ENCODE results near the gene REXO1. TPM values are rescaled to one million over a fixed set of nuclear protein-coding genes. Genes with fewer than 3 reads are reported as not detected.

REXO1 gene
- total RNA-seq, 1 experiment from 2014 or later = 52.2 TPM

- no TSS peak for BruUV-seq (replicated peaks)
- peak overlapping the region; percentile 62; the same call in 1 of the 2 replicates for H3K27ac ChIP-seq (ENCODE audit: low read depth, low read length)
- H3K36me3 ChIP-seq (ENCODE audit: control insufficient read depth in 1 of 2, insufficient read depth in 2 of 2, low read length in 2 of 2) = peaks cover 0 to 6% of the 10 kb centered on the region in 2 experiments; a peak in 1 of 4 replicates
- ATAC-seq (no peak), DNase-seq (ENCODE audit: low read depth, low spot score) (no peak)
- POLR2A ChIA-PET = no interaction called here
- CTCF ChIA-PET = no interaction called here
- H3K4me3 ChIP-seq (replicated peaks in 1 of 2; ENCODE audit: low read depth in 1 of 2, low read length in 2 of 2) = no peak overlapping the region
- no peaks in the 10 kb centered on the region for H3K9me2 ChIP-seq (ENCODE audit: insufficient read depth)
- H3K9ac ChIP-seq (ENCODE audit: low read length) = peak overlapping the region; percentile 97; the same call in 1 of the 2 replicates
- H2AFZ ChIP-seq (ENCODE audit: low read depth, low read length, poor library complexity, severe bottlenecking) = no peak overlapping the region
- H3K4me2 ChIP-seq (ENCODE audit: low read length) = peak overlapping the region; percentile 91
- H4K20me1 ChIP-seq (ENCODE audit: insufficient read depth) = peaks cover 7% of the 10 kb centered on the region; the same call in 1 of the 2 replicates
- RAD21 ChIA-PET (ENCODE audit: low non-redundant PET in 1 of 2, low total read pairs in 2 of 2, uncharacterized antibody in 2 of 2, unreplicated experiment in 2 of 2) = no interaction called here
- no peaks in the 10 kb centered on the region for H3K9me3 ChIP-seq (ENCODE audit: control insufficient read depth in 1 of 2, insufficient read depth in 1 of 2, low read depth in 1 of 2, low read length in 2 of 2)
- H3K4me1 ChIP-seq (ENCODE audit: control insufficient read depth in 1 of 2, insufficient read depth in 2 of 2, low read length in 2 of 2) = peaks cover 65 to 79% of the 10 kb centered on the region in 2 experiments
- no peaks in the 10 kb centered on the region for H3K27me3 ChIP-seq (ENCODE audit: insufficient read depth, low read length)
- intact Hi-C loops (cut with micrococcal nuclease) = no loop called here
- H3K79me2 ChIP-seq (ENCODE audit: insufficient read depth, low read length) = peaks cover 83% of the 10 kb centered on the region
- TF ChIP-seq ZNF274 (IDR thresholded peaks at IDR 0.05; ENCODE audit: low read depth, low read length) (no peak), MAX (IDR thresholded peaks at IDR 0.05) (no peak), ZFX (IDR thresholded peaks at IDR 0.05) (no peak), POLR2A (IDR thresholded peaks at IDR 0.05; ENCODE audit: borderline replicate concordance, extremely low read depth, insufficient read depth, insufficient read length) (no peak), FOSL1 (IDR thresholded peaks at IDR 0.05; ENCODE audit: low read depth) (no peak)
These were observed 11.1 kb upstream of the REXO1 start for GRCh38 chr19:1859331-1859781.

GRCh38 chr19:1858412-1859081, 10.3 kb upstream of the REXO1 start:
- H3K27me3 ChIP-seq (ENCODE audit: insufficient read depth, low read length) = no peaks in the 10 kb centered on the region
- POLR2A ChIA-PET = interaction anchor here (1.4 kb wide), 1 partner anchor 10 kb away, joined by 3 read pairs; the partner anchor contains the start of gene REXO1
- RAD21 ChIA-PET (ENCODE audit: low non-redundant PET in 1 of 2, low total read pairs in 2 of 2, uncharacterized antibody in 2 of 2, unreplicated experiment in 2 of 2) = no interaction called here
- no peak for DNase-seq (ENCODE audit: low read depth, low spot score)
- intact Hi-C loops (cut with micrococcal nuclease) = no loop called here
- H3K79me2 ChIP-seq (ENCODE audit: insufficient read depth, low read length) = peaks cover 91% of the 10 kb centered on the region
- no peak for ATAC-seq
- peaks cover 73 to 84% of the 10 kb centered on the region in 2 experiments for H3K4me1 ChIP-seq (ENCODE audit: control insufficient read depth in 1 of 2, insufficient read depth in 2 of 2, low read length in 2 of 2)
- H3K27ac ChIP-seq (ENCODE audit: low read depth, low read length) = peak overlapping the region; percentile 62
- peaks cover 7% of the 10 kb centered on the region; the same call in 1 of the 2 replicates for H4K20me1 ChIP-seq (ENCODE audit: insufficient read depth)
- H2AFZ ChIP-seq (ENCODE audit: low read depth, low read length, poor library complexity, severe bottlenecking) = no peak overlapping the region
- CTCF ChIA-PET = no interaction called here
- peak overlapping the region; percentile 91 for H3K4me2 ChIP-seq (ENCODE audit: low read length)
- peaks cover 0 to 12% of the 10 kb centered on the region in 2 experiments; a peak in 1 of 4 replicates for H3K36me3 ChIP-seq (ENCODE audit: control insufficient read depth in 1 of 2, insufficient read depth in 2 of 2, low read length in 2 of 2)
- H3K9me3 ChIP-seq (ENCODE audit: control insufficient read depth in 1 of 2, insufficient read depth in 1 of 2, low read depth in 1 of 2, low read length in 2 of 2) = no peaks in the 10 kb centered on the region
- no TSS peak for BruUV-seq (replicated peaks)
- H3K9me2 ChIP-seq (ENCODE audit: insufficient read depth) = no peaks in the 10 kb centered on the region
- H3K9ac ChIP-seq (ENCODE audit: low read length) = peak overlapping the region; percentile 97; the same call in 1 of the 2 replicates
- H3K4me3 ChIP-seq (replicated peaks in 1 of 2; ENCODE audit: low read depth in 1 of 2, low read length in 2 of 2) = no peak overlapping the region
- TF ChIP-seq YY1 (IDR thresholded peaks at IDR 0.05; ENCODE audit: extremely low read depth, insufficient replicate concordance, low read depth, low read length) (no peak), RAD21 (IDR thresholded peaks at IDR 0.05; ENCODE audit: low read depth) (no peak), SP1 (IDR thresholded peaks at IDR 0.05; ENCODE audit: low read depth) (no peak), EZH2 (IDR thresholded peaks at IDR 0.05) (no peak), ELF1 (IDR thresholded peaks at IDR 0.05; ENCODE audit: borderline replicate concordance, low read depth) (no peak), FOSL1 (IDR thresholded peaks at IDR 0.05; ENCODE audit: low read depth) (no peak), ZNF274 (IDR thresholded peaks at IDR 0.05; ENCODE audit: low read depth, low read length) (no peak), POLR2A (IDR thresholded peaks at IDR 0.05; ENCODE audit: borderline replicate concordance, extremely low read depth, insufficient read depth, insufficient read length) (no peak), CBX3 (IDR thresholded peaks at IDR 0.05; ENCODE audit: low read depth) (no peak), TCF7L2 (IDR thresholded peaks at IDR 0.05; ENCODE audit: borderline replicate concordance, extremely low read depth, insufficient read depth, insufficient read length) (no peak), JUND (IDR thresholded peaks at IDR 0.05) (no peak), MAX (IDR thresholded peaks at IDR 0.05) (no peak), POLR2AphosphoS5 (IDR thresholded peaks at IDR 0.05; ENCODE audit: low read depth, low read length) (no peak)
- TF ChIP-seq, protein P1, sequence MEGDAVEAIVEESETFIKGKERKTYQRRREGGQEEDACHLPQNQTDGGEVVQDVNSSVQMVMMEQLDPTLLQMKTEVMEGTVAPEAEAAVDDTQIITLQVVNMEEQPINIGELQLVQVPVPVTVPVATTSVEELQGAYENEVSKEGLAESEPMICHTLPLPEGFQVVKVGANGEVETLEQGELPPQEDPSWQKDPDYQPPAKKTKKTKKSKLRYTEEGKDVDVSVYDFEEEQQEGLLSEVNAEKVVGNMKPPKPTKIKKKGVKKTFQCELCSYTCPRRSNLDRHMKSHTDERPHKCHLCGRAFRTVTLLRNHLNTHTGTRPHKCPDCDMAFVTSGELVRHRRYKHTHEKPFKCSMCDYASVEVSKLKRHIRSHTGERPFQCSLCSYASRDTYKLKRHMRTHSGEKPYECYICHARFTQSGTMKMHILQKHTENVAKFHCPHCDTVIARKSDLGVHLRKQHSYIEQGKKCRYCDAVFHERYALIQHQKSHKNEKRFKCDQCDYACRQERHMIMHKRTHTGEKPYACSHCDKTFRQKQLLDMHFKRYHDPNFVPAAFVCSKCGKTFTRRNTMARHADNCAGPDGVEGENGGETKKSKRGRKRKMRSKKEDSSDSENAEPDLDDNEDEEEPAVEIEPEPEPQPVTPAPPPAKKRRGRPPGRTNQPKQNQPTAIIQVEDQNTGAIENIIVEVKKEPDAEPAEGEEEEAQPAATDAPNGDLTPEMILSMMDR (IDR thresholded peaks at IDR 0.05 in 2 of 3, conservative IDR thresholded peaks at IDR 0.05 in 1 of 3; ENCODE audit: borderline replicate concordance in 1 of 3, insufficient read depth in 1 of 3, low read depth in 2 of 3, low read length in 2 of 3) = no peak
